Stimulated activated CD4-positive, alpha-beta T cell treated with anti-CD3 and anti-CD28 coated beads, Interleukin-2, amount 100 ng/mL, for 4 hours (primary cell): ENCODE measurements around the gene SLC9A8.

ENCODE experiments used
- DNase-seq: peaks from one replicate; pipeline ENCODE4 v3.0.0-alpha.2; 2020; ENCODE audit warnings: low read depth

The SLC9A8 gene

DNA sequence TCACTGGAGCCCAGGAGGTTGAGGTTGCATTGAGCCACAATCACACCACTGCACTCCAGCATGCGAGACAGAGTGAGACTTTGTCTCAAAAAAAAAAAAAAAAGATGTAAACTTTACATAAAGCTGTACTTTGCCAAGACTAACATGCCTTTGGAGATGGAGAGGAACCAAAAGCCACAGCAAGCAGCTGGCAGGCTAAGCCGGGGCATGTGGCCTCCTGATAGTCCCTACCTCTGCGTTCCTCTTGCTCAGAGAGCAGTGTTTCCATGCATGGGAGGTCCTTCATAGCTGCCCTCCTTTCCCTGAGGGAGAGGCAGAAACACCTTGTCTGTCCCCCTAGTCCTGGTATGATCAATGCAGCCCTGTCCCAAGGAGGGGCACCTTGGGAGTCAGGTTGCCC lies 67.5 kb downstream of the SLC9A8 start:
- no peak for DNase-seq

DNA sequence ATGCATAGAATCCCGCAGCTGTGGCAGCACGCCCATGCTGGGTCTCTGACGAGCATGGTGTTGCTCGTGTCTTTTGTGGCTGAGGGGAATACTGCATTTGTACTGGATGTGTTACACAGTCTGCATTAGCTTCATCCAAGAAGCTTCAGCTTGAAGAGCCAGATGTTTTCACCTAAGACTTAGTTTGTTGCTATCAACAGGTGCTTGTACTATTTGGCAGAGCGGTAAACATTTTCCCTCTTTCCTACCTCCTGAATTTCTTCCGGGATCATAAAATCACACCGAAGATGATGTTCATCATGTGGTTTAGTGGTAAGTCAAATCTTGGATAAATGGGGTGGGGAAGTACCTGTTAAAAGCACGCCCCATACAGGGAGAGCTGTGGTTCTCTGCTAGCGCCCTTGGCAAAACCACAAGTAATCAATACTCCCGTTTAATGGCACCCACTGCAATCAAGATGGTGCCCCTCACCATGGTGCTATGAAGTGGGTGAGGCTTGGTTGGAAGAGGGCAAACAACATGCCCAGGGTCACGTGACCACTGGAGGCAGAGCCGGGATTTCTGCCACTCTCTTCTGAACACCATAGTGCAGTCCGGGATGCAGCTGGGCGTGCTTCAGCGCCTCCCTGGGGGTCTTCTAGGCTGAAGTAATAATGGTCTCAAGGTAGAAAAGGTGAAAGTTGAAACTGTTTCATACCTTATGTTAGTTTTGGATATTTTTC lies 68.3 kb downstream of the SLC9A8 start:
- DNase-seq, result no peak

DNA sequence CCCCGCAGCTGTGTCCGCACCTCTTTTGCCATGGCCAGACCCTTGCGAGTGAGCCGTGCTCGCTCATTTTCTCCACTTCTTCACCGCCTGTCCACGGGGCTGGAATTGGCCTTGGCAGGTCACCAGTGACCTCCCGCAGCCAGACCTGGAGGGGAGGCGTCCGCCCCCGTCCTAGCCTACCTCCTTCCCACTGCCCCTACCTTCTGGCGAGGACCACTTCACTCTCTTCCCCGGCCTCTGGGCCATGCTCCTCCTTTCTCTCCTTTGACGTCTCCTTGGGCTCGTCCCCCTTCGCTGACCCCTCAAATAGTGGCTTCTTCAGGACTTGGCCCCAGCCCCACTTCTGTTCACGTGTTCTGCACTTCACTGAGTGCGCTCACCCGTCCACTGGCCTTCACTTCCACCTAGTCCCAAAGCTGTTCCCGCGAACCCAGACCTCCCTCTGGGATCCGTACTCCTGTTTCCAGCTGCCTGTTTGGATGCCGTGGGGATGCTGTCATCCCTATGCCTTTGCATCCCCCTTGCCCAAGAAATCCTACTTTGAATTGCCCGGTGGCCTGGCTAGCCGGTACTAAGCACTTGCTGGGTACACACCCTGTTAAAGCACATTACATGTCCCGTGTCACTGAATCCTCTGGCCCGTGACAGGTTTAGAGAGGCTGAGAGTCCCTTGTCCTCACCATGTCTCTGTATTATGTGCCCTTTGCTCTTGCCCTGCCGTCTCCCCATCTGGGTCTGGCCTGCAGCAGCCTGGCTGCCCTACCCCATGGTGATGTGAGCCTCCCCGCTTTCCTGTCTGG lies 69.7 kb downstream of the SLC9A8 start:
- DNase-seq, result no peak

DNA sequence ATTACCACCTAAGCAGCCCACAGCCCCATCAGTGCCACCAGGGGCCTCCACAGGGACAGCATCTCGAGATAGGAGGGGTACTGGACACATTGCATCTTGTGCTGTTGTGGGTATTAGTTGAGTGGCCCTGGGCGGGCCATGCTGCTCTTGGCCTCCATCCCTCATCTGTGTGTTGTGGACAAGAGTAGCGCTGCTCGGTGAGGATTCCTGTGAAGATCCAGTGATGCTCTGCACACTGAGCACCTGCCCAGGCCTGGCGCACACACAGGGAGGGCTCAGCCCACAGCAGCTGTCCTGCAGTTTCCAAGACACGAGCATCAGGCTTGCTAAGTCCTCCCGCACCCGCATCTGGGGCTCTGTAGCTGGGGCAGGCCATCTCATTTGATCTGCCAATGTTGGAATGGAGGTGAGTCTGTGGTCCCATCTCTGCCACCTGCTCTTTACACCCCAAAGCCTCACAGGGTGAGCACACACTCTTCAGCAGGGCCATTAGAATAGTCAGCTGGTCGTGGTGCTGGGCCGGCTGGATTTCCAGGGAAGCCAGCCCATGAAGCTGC lies 70.7 kb downstream of the SLC9A8 start:
- no peak for DNase-seq

DNA sequence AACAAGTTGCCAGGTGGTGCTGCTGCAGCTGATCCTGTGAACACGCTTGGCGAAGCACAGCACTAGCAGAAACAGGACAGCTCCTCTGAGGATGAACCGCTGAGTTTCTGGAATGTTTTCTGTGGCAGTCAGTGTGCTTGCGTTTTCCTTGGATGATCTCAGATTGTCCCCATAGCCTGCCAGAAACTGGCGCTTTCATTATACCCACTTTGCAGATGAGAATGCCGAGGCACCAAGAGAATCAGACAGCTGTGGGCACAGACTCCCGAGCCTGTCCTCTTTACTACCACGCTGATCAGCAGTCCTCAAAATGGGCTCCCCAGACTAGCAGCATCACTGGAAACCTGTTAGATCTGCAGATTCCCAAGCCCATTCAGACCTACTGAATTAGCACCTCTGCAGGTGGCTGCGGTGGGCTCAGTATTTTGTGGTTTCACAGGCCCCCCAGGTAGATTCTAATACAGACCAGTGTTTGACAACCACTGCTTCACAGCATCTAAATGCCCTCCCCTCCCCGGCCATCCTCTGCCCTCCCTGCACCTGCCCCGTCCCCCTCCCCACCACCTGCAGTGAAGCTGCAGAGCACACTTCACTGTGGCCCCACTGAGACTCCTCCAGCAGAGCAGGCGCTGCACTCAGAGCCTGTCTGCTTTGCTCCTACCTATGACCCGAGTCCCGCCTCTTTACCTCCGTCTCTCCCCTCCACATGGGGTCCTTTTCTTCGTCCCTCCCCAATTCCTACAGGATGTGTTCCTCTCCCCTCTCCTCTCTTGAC lies 73.1 kb downstream of the SLC9A8 start:
- no peak for DNase-seq

DNA sequence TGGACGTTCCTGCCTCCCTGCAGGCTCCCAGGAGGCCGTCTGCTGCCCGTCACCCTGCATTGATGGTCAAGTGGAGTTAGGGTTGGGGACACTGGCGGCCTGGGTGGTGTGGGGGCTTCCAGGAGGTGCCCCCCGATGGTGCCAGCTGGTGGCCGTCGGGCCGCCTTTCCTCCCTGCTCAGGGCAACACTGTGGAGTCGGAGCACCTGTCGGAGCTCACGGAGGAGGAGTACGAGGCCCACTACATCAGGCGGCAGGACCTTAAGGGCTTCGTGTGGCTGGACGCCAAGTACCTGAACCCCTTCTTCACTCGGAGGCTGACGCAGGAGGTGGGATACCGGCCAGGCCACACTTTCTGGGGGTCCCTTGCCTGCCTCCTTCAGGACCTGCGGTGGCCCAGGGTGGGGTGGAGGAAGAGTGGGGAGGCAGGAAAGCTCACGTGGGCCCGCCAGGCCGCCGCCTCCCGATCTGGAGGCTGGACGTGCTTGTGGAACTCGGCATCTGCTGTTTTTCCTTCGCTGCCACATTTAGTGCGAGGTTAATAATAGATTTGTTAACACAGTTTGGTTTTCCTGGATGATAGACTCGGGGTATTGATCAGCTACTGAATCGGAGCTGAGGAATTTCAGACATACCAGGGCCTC lies 74.1 kb downstream of the SLC9A8 start:
- DNase-seq, result no peak

DNA sequence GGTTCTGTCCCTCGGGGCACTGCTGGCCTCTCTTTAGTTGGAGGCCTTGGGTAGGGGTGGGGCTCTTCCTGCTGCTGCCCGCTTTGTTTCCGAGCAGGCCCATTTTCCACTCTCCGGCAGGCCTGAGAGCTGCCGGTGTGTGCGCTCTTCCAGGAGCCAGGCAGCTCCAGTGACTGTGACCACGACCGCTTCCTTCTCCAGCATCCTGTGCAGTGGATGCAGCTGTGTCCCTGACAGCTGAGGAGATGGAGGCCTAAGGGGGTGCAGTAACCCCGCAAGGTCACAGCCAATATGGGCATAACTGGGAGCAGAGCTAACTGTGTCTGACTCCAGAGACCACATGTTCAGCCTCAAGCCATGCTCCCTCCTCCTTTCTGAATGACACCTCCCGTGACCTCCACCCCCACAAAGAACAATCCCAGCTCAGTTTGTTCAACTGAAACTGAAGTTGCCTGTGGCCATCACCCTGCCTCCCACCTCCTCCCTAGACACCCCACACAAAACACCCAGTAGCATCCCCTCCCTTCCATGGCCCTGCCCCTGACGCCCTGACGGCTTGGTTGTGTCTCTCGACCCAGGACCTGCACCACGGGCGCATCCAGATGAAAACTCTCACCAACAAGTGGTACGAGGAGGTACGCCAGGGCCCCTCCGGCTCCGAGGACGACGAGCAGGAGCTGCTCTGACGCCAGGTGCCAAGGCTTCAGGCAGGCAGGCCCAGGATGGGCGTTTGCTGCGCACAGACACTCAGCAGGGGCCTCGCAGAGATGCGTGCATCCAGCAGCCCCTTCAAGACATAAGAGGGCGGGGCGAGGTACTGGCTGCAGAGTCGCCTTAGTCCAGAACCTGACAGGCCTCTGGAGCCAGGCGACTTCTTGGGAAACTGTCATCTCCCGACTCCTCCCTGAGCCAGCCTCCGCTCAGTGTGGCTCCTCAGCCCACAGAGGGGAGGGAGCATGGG lies 74.9 kb downstream of the SLC9A8 start:
- no peak for DNase-seq

DNA sequence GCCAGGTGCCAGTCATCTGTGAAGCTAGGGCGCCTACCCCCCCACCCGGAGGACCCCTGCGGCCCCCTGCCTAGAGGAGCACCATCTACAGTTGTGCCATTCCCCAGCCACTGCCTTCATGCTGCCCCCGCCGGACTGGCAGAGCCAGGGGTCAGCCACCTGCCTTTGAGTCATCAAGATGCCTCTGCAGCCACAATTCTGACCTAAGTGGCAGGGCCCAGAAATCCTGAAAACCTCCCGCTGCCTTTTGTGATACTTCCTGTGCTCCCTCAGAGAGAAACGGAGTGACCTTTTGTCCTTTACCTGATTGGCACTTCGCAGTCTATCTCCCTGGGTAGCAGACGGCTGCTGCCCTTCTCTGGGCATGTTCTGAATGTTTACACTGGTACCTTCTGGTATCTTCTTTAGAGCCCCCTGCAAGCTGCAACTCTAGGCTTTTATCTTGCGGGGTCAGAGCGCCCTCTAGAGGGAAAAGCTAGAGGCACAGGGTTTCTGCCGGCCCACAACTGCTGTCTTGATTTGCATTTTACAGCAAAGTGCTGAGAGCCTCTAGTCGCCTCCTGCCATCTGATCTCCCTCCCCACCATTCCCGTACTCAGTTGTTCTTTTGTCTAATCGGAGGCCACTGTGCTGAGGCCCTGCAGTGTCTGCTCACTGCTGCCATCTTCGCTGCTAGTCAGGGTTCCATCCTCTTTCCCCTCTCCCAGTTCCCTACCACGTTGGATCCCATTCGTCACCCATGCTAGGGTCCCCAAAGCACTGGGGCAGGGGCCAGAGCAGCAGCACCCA lies 75.8 kb downstream of the SLC9A8 start:
- peak; percentile 24 for DNase-seq

DNA sequence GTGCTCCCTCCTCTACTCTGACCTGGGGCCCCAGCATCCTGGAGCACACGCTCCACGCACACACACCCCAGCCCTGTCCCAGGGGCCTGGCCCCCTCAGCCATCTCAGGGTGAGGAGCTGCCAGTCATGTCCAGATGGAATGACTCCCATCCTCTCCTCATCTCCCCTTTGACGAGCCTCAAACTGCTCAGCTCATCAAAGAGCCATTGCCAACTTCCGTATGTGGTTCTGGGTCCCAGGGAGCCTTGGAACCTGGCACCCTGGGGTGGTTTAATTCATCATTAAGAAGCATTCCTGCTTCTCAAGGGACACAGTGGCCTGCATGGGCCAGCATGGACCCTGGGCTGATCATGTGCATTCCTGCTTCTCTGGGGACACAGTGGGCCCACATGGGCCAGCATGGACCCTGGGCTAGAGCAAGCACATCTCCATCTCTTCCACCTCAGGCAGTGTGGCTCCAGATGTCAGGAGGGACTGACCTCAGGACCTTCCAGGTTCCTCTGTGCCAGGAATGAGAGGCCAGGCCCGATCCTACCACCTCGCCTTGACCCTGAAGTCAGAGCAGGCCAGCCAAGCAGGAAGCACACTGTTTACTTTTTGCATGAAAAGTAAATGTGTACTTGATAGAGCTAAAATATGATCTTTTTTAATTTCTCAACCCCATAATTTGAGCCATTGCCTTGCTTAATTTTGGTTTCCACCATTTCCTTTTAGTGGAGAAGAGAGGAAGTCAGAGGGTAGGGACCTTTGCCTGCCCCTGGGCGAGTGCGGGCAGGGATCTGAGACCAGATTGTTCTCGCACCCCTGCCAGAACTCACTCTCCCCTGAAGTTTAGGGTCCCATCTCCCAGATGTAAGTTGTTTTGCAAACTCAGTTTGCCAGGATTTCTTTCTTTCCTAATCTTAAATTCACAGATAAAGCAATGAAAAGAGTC lies 76.6 kb downstream of the SLC9A8 start:
- no peak for DNase-seq

DNA sequence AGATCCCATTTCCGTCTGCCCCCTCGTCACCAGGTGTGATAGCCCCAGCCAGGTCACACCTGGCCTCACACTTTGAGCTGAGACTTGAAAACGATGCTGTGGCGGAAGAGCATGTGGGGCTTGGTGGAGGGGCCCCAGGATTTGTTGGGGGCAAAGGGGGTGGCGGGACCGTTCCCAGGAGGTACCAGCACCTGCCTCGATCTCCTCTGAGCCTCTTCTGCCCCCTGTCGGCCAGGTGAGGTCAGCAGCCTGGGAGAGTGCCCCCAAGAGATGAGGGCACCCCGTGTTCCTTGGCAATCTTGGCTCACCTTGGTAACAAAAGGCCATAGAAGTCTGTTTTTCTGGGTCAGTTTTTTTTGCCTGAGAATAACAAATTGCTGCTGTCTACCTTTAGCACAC lies 77.3 kb downstream of the SLC9A8 start:
- no peak for DNase-seq

DNA sequence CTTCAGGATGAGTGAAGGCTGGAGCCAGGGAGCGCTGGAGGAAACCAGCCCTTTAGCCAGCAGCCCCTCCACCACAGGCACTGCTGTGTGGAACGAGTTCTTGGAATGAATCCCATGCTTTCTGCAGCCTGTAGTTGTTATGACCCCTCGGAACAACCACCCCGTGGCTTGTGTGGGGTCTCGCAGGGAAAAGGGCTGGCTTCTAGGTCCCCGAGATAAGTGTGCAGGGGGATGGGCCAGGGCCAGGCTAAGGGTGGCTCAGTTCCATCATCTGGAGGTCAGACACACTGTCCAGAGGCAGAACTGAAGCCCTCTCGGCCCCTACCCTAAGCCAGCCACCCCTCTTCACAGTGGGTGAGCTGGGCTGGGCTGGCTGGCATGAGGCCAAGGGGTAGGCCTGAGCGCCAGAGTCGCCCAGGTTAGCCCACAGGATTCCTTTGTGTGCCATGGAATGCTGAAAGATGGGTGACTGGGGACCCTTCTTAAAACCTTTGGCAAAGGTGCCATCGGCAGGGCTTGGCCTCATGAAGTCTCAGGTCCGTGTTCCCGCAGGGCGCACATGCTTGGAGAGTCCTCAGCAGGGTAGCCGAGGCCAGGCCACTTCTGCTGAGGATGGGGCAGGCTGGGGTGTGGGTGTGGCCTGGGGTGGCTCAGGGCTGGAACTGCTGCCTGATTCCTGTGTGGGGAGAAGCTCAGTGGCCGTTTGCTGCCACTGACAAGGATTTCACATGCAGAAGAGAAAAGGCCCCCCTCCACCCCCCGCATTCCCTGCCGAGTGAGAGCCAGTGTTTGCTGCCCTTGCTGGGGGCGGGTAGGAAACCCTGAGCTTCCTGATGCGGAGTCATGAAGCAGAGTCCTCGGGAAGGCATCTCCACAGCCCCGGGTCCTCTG lies 78.1 kb downstream of the SLC9A8 start:
- DNase-seq, result no peak

DNA sequence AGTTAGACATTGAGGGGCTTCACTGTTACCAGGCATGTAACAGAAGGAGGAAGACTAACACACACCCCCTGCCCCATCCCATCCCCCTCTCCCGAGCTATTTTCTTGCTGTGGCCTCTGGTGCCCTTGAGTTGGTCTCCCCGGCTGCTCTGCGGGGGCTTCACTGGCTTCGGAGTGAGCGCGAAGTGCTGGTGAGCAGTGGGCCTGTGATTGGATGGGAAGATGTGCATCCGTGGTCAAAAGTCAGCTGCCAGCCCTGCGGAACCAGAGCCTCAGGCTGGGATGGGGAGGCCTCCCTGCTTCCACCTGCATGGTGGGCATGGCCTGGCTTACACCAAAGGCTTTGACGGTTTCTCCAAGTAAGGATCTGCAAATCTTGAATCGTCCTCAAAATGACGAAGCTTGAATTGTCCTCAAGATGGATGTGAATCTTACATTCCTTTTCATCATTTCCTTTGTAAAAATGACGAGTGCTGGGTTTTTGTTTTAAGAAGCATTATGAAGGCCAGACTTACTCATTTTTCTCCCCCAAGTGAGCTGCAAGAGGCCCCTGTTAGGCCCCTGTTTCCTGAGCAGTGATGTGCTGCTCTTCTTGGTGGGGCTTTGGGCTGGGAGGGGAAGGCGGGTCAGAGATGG lies 79.0 kb downstream of the SLC9A8 start:
- DNase-seq, result no peak

DNA sequence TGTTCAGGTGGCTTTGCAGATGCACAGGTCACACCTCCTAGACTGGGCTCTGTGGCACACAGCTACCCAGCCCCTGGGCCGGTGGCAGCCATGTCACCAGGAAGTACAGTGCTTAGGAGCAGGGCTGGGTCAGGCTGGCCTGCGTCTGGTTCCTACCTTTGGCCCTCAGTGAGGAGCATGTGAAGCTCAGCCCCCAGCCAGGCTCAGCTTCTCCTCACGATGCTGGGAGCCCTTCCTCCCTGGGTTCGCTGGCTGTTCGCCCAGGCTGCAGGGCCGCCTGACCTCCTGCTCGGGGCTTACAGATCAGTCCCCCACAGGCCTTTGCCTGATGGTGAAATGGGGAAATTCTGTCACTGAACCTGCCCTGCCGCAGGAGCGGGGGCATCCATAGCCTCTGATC lies 79.6 kb downstream of the SLC9A8 start:
- no peak for DNase-seq

DNA sequence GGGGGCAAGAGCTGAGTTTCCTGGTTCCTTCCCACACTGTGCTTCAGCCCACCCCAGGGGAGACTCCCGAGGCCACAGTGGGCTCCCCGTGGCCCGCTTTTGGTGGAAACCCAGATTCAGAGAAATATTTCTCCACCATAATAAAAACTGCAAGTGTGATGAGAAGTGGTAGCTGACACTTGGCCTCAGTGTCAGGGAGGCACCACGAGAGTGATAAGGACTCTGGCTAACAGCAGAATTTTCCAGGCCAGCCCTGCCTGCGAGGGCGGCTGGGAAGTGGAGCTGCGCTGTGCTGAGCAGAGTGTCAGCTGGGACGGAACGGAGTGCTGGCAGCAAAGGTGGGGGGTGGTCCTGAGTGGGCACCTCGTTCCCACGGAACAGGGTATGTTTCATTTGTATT lies 80.2 kb downstream of the SLC9A8 start:
- no peak for DNase-seq

DNA sequence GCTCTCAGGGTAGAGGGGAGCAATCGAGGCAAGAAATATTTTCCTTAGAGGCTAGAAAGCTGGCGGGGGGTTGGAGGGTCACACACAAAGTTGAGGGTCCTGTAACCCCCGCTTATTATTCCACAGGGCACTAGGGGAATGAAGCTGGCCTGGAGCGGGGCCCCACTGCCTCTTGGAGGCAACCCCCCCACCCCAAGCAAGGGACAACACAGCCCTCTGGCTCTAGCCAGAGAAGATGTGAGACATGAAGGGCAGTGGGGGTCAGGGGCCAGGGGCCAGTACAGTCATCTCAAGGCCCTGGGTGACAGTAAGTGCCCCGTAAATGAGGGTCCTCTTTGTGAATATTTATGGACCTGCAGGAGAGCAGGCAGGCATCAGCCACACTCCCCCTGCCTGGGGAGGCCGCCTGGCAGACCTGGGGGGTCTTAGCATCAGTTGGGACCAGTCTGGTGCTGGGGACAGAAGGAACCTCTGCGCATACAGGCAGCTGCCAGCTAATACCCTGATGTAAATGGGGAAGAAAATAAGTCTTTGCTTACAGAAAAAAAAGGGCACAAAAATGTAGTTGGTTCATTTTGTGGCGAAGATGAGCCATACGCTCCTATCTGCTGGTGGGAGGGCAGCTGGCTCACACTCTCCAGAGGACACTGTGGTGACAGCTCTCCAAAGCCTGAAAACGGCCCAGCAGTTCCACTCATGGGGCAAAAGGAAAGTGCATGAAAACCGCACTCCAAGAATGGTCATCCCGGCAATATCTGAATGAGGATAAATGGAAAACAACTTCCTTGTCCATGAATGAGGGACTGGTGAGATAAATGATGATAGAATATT lies 80.8 kb downstream of the SLC9A8 start:
- no peak for DNase-seq

DNA sequence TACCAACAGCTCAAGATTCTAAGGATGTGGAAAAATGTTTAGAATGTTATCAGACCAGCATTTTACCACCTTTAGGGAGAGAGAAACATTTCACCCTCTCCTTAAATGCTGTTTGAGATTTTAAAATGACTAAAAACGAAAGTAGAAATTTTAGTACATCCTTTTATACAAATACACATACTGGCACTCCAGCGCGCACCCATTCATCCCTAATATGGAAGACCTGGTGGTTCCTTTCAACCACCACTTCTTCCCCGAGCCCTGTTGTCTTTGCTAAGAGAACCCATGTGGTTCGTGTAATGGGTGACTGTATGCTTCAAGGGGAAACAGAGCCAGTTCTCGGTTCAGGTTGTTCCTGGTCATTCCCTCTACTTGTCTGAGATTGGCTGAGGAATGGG lies 81.4 kb downstream of the SLC9A8 start:
- no peak for DNase-seq
